DOHH2 (cell line): Measurements from ENCODE around the gene GMEB2.

Source experiments
- H3F3A ChIP-seq: fragments of 200-600 bp; sonication (generic), shearing (Covaris generic); 2 replicates; pipeline ENCODE4 v1.6.0; 2016; ENCODE audit warnings: antibody characterized with exemption, mild to moderate bottlenecking; ENCODE audit not compliant: control insufficient read depth, insufficient read depth
- H3K27ac ChIP-seq: fragments of 200-600 bp; sonication (generic); 2 replicates; pipeline ENCODE4 v1.5.1; 2014; ENCODE audit warnings: low read depth, mild to moderate bottlenecking, low read length, moderate library complexity
- H3K27me3 ChIP-seq: fragments of 200-600 bp; sonication (generic); 2 replicates; pipeline ENCODE4 v1.6.1; 2014; ENCODE audit warnings: mild to moderate bottlenecking, low read length, mixed read lengths; ENCODE audit not compliant: control insufficient read depth
- H3K36me3 ChIP-seq: fragments of 200-600 bp; sonication (generic); 2 replicates; pipeline ENCODE4 v1.6.1; 2014; ENCODE audit warnings: mild to moderate bottlenecking, low read length, moderate library complexity, mixed read lengths; ENCODE audit not compliant: control insufficient read depth
- H3K4me1 ChIP-seq: fragments of 200-600 bp; sonication (generic); 2 replicates; pipeline ENCODE4 v1.6.1; 2014; ENCODE audit warnings: mild to moderate bottlenecking, low read length, mixed read lengths; ENCODE audit not compliant: control insufficient read depth
- H3K4me2 ChIP-seq: fragments of 200-600 bp; sonication (generic); 2 replicates; pipeline ENCODE4 v1.6.0; 2014; ENCODE audit warnings: mild to moderate bottlenecking, low read length, moderate library complexity
- H3K4me3 ChIP-seq: fragments of 200-600 bp; sonication (generic); 2 replicates; pipeline ENCODE4 v1.5.1; 2014; ENCODE audit warnings: mild to moderate bottlenecking, low read length, mixed read lengths
- H3K79me2 ChIP-seq: fragments of 200-600 bp; sonication (generic); 2 replicates; pipeline ENCODE4 v1.6.1; 2014; ENCODE audit warnings: mild to moderate bottlenecking, low read length, mixed read lengths; ENCODE audit not compliant: control insufficient read depth
- H3K9me2 ChIP-seq: fragments of 200-600 bp; sonication (generic); replicated peaks from 2 replicates; pipeline ENCODE4 v1.6.1; 2014; ENCODE audit warnings: mild to moderate bottlenecking, low read length, mixed read lengths; ENCODE audit not compliant: control insufficient read depth
- H3K9me3 ChIP-seq: fragments of 200-600 bp; sonication (generic); 2 replicates; pipeline ENCODE4 v1.6.1; 2014; ENCODE audit warnings: antibody characterized with exemption, low read length, mixed read lengths; ENCODE audit not compliant: control insufficient read depth, insufficient read depth
- H4K20me1 ChIP-seq: fragments of 200-600 bp; sonication (generic); 2 replicates; pipeline ENCODE4 v1.6.0; 2014; ENCODE audit warnings: low read depth, mild to moderate bottlenecking, antibody characterized with exemption, low read length, moderate library complexity; ENCODE audit not compliant: control insufficient read depth, insufficient read depth
- EZH2phosphoT487 ChIP-seq: fragments of 200-600 bp; sonication (generic); IDR thresholded peaks from 2 replicates; pipeline ENCODE4 v1.6.1; 2017; ENCODE audit warnings: borderline replicate concordance, mild to moderate bottlenecking, antibody characterized with exemption, low read length, moderate library complexity, mixed read lengths
- TF ChIP-seq, protein P1 (sequence below): fragments of 200-600 bp; sonication (generic); IDR thresholded peaks from one replicate; pipeline ENCODE4 v1.5.1; 2014; ENCODE audit warnings: antibody characterized with exemption, mild to moderate bottlenecking, low read depth, low read length; ENCODE audit not compliant: poor library complexity, severe bottlenecking

The GMEB2 gene

DNA sequence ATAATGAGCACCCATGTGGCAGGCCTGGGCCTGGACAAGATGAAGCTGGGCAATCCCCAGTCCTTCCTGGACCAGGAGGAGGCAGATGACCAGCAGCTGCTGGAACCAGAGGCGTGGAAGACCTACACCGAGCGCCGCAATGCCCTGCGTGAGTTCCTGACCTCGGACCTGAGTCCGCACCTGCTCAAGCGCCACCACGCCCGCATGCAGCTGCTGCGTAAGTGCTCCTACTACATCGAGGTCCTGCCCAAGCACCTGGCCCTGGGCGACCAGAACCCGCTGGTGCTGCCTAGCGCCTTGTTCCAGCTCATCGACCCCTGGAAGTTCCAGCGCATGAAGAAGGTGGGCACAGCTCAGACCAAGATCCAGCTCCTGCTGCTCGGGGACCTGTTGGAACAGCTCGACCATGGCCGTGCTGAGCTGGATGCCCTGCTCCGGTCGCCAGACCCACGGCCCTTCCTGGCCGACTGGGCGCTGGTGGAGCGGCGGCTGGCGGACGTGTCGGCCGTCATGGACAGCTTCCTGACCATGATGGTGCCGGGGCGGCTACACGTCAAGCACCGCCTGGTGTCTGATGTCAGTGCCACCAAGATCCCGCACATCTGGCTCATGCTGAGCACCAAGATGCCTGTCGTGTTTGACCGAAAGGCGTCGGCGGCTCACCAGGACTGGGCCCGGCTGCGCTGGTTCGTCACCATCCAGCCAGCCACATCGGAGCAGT, 71.1 kb downstream of the GMEB2 start:
- no peak overlapping the region for H3K4me2 ChIP-seq
- TF ChIP-seq, protein P1, sequence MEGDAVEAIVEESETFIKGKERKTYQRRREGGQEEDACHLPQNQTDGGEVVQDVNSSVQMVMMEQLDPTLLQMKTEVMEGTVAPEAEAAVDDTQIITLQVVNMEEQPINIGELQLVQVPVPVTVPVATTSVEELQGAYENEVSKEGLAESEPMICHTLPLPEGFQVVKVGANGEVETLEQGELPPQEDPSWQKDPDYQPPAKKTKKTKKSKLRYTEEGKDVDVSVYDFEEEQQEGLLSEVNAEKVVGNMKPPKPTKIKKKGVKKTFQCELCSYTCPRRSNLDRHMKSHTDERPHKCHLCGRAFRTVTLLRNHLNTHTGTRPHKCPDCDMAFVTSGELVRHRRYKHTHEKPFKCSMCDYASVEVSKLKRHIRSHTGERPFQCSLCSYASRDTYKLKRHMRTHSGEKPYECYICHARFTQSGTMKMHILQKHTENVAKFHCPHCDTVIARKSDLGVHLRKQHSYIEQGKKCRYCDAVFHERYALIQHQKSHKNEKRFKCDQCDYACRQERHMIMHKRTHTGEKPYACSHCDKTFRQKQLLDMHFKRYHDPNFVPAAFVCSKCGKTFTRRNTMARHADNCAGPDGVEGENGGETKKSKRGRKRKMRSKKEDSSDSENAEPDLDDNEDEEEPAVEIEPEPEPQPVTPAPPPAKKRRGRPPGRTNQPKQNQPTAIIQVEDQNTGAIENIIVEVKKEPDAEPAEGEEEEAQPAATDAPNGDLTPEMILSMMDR: no peak
- H3K27me3 ChIP-seq: peaks cover 24% of the 10 kb centered on the region
- H3K4me1 ChIP-seq: peaks cover 36% of the 10 kb centered on the region
- H3F3A ChIP-seq: peaks cover 7% of the 10 kb centered on the region
- no peaks in the 10 kb centered on the region for H3K36me3 ChIP-seq
- no peak overlapping the region for H3K27ac ChIP-seq
- H4K20me1 ChIP-seq: no peaks in the 10 kb centered on the region
- H3K9me3 ChIP-seq: no peaks in the 10 kb centered on the region
- no peaks in the 10 kb centered on the region for H3K9me2 ChIP-seq
- no peak overlapping the region for H3K4me3 ChIP-seq
- no peaks in the 10 kb centered on the region for H3K79me2 ChIP-seq

DNA sequence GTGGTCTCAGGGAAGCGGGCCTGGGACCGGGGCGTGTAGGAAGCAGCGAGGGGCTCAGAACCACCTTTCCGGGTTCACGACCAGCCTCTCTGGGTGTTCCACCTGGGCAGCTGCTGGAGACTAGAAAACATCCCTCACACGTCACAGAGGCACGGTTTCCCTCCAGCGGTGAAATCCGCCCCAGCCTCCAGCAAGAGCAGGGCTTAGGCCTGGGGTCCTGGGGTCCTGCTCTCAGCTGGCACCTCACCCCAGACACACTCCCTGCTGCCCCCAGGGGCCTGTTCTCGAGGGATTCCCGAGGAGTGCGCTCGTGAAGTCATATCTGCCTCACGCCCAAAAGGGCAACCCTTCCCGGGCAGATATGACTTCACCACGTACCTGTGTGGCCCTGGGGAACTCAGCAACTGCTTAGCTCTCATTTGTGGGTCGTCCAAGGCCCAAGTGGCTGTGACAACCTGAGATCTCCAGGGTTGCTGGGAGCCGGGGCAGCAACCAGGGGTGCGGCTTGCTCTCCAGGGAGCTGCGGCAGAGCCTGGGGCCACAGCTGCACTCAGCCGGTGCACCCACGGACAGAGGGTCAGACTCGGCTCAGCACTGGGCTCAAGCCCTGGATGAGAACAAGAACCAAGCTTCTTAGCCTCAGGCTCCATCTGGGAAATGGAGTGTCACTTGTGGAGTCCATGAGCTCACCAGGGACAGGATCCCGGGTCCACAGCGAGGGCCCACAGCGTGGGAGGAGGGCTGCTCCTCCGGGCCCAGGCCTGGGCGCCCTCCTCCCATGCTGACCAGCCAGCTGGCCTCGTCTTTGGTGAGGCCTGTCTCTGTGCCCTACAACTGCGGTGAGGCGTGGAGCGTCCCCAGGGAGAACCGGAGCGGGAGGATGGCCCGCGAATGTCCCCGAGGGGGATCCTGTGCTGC, 72.3 kb downstream of the GMEB2 start:
- no peak overlapping the region for H3K27ac ChIP-seq
- H3K9me2 ChIP-seq: no peaks in the 10 kb centered on the region
- TF ChIP-seq EZH2phosphoT487: no peak
- TF ChIP-seq, protein P1: no peak
- peak overlapping the region; percentile 69 for H3K4me3 ChIP-seq
- H3K27me3 ChIP-seq: peaks cover 32% of the 10 kb centered on the region
- peaks cover 7% of the 10 kb centered on the region for H3F3A ChIP-seq
- no peaks in the 10 kb centered on the region for H3K9me3 ChIP-seq
- peaks cover 36% of the 10 kb centered on the region for H3K4me1 ChIP-seq
- H3K79me2 ChIP-seq: no peaks in the 10 kb centered on the region
- no peaks in the 10 kb centered on the region for H3K36me3 ChIP-seq
- H4K20me1 ChIP-seq: no peaks in the 10 kb centered on the region
- H3K4me2 ChIP-seq: peak overlapping the region; percentile 81

DNA sequence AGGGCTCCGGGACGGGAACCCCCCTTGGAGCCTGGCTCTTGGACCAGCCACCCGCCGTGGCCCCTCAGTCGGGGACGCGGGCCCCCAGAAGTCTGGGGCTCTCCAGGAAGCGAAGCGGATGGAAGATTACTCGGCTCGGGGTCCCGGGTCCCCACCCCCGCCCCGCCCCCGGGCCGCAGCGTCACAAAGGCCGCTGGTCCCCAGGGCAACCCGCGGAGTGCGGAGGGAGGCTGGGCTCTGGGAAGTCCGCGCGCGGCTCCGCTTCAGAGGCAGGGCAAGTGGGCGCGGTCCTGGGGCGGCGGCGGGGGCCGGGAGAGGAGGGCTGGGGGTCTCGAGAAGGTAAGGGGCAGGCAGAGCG, 73.0 kb downstream of the GMEB2 start, which contains the start of gene FNDC11:
Gene FNDC11 (plus strand): TSS at position 227 of the 358 bp plus-strand sequence. CDS start 1,505 bp downstream, outside the sequence.
- Histone ChIP-seq H3K4me2 (peak within 1 kb of the TSS; percentile 81), H3K9me2 (no peaks in the 10 kb centered on the region), H4K20me1 (no peaks in the 10 kb centered on the region), H3K27me3 (peaks cover 35% of the 10 kb centered on the region), H3F3A (peaks cover 7% of the 10 kb centered on the region), H3K27ac (peak within 1 kb of the TSS; percentile 53), H3K4me1 (peaks cover 36% of the 10 kb centered on the region), H3K79me2 (no peaks in the 10 kb centered on the region), H3K9me3 (no peaks in the 10 kb centered on the region), H3K36me3 (no peaks in the 10 kb centered on the region), H3K4me3 (peak within 1 kb of the TSS; percentile 69)
- no peak for TF ChIP-seq EZH2phosphoT487
- TF ChIP-seq, protein P1: no peak
